Measurements from ENCODE around the gene CUX1.

CUX1 gene

GRCh38 chr7:102096706-102097427 lies 279.4 kb downstream of the CUX1 start:
- H3K4me3 ChIP-seq (ENCODE audit: control insufficient read depth, low read depth, low read length): no peak overlapping the region
- no peak for TF ChIP-seq CTCF (conservative IDR thresholded peaks at IDR 0.05; ENCODE audit: control insufficient read depth, insufficient read depth, low read depth, low read length)
- DNase-seq (ENCODE audit: low read depth): no peak

DNA sequence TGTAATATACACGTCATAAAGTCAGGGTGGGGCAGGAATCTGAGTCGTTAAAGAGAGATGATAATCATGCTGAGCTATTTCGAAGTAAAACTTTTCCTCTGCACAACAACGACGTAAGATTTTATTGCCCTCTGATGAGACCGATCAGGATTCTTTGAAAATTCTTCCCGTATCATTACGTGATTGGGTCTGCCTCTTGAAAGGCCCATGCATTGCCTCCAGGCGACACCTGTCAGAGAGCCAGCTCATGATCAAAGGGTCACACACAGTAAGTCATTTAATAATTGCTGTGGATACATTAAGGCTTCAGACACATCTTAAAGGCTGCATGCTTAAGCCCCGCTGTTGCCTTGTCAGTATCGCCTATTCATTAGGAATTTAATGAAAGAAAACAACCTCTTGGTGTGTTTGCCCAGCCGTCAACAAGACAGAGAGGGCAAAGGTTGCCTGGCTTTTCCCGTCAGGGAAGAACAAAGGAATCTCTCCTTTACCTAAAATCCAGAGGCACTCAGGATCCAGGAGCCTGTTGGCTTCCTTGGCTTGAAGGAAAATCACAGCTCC lies 280.3 kb downstream of the CUX1 start:
- DNase-seq (ENCODE audit: low read depth): no peak
- no peak for TF ChIP-seq CTCF (conservative IDR thresholded peaks at IDR 0.05; ENCODE audit: control insufficient read depth, insufficient read depth, low read depth, low read length)
- H3K4me3 ChIP-seq (ENCODE audit: control insufficient read depth, low read depth, low read length): no peak overlapping the region

DNA sequence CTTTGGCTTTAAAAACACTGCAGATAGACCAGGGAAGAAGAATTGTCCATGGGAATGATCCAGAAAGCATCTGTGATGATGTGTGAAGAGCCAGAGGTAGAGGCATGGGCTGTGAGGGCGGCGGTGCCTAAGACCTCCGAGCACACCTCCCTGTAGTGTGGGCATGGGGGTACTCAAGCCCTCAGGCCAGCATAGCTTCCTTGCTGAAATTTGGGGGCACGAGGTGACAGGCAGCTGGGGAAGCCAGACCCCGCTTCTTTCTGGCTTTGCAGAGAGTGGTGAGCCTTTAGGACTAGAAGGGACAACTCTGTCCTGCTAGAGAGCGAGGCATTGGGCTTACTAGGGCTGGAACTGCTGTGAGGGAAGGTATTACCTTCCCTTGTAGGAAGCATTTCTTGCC lies 281.6 kb downstream of the CUX1 start:
- no peak for DNase-seq (ENCODE audit: low read depth)
- H3K4me3 ChIP-seq (ENCODE audit: control insufficient read depth, low read depth, low read length): no peak overlapping the region
- TF ChIP-seq CTCF (conservative IDR thresholded peaks at IDR 0.05; ENCODE audit: control insufficient read depth, insufficient read depth, low read depth, low read length): no peak

DNA sequence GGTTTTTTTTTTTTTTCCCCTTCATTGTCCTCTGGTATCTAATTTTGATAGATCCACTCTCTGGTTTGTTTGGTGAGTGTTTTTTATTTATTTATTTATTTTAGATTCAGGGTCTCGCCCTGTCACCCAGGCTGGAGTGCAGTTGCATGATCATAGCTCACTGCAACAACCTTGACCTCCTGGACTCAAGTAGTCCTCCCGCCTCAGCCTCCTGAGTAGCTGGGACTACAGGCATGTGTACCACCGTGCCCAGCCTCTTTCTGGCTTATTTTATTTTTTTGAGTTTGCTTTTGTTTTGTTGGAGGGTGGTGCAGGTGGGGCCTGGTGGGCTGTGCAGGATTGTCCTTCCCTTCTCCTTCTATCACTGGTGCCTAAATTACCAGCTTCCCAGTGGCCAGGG lies 282.0 kb downstream of the CUX1 start:
- H3K4me3 ChIP-seq (ENCODE audit: control insufficient read depth, low read depth, low read length): no peak overlapping the region
- TF ChIP-seq CTCF (conservative IDR thresholded peaks at IDR 0.05; ENCODE audit: control insufficient read depth, insufficient read depth, low read depth, low read length): no peak
- DNase-seq (ENCODE audit: low read depth): no peak

GRCh38 chr7:102101111-102101551 lies 283.7 kb downstream of the CUX1 start:
- no peak overlapping the region for H3K4me3 ChIP-seq (ENCODE audit: control insufficient read depth, low read depth, low read length)
- no peak for TF ChIP-seq CTCF (conservative IDR thresholded peaks at IDR 0.05; ENCODE audit: control insufficient read depth, insufficient read depth, low read depth, low read length)
- DNase-seq (ENCODE audit: low read depth): no peak

DNA sequence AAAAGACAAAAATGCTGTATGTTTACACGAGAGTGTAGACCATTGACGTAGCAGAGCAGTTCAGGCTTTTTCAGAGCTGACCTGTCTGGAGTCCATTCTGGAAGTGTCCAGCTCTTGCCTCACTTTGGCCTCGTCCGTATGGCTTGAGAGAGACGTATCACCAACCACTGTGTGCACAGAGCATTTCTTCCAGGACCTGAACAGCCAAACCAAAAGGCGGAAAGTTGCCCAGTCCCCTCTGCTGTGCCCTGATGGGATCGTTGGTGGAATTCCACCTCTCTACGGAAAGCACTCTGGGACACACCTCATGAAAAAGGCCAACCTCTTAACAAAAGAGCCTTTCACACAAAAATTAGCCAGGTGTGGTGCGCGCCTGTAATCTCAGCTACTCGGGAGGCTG lies 284.5 kb downstream of the CUX1 start:
- no peak overlapping the region for H3K4me3 ChIP-seq (ENCODE audit: control insufficient read depth, low read depth, low read length)
- DNase-seq (ENCODE audit: low read depth): no peak
- no peak for TF ChIP-seq CTCF (conservative IDR thresholded peaks at IDR 0.05; ENCODE audit: control insufficient read depth, insufficient read depth, low read depth, low read length)

Data from fibroblast of mammary gland (primary cell).